HAP-1 (cell line): ENCODE results near the gene TNS3.
"Not testable (repeated sequence)": the region's sequence is repeated elsewhere in the genome, so short reads cannot be mapped to it uniquely, and the experiment has no call there.

Experiments
- DNase-seq, 2 experiments: peaks; one replicate each; pipeline ENCODE4 v3.0.0-alpha.2; 2016 to 2020; ENCODE audit warnings: low spot score in 2 of 2
- H3K27me3 ChIP-seq: fragments of 250-450 bp; sonication (Bioruptor Pico); 2 replicates; pipeline ENCODE4 v1.5.1; 2020; ENCODE audit warnings: low read depth, mild to moderate bottlenecking, moderate library complexity
- H3K36me3 ChIP-seq: fragments of 250-450 bp; sonication (Bioruptor Pico); replicated peaks from 2 replicates; pipeline ENCODE4 v1.5.1; 2020; ENCODE audit warnings: mild to moderate bottlenecking
- H3K4me1 ChIP-seq: fragments of 250-450 bp; sonication (Bioruptor Pico); 2 replicates; pipeline ENCODE4 v1.5.1; 2020; ENCODE audit warnings: mild to moderate bottlenecking
- H3K4me3 ChIP-seq: fragments of 250-450 bp; sonication (Bioruptor Pico); 2 replicates; pipeline ENCODE4 v1.5.1; 2020; ENCODE audit warnings: mild to moderate bottlenecking, moderate library complexity
- H3K9me3 ChIP-seq: fragments of 250-450 bp; sonication (Bioruptor Pico); 2 replicates; pipeline ENCODE4 v1.5.1; 2020; ENCODE audit warnings: mild to moderate bottlenecking, moderate library complexity
- in situ Hi-C: fragments of 300-500 bp; cut with MboI; formaldehyde crosslinking; loops from 3 replicates; pipeline ENCODE4 v1.14.3; 2020; ENCODE audit warnings: low sequenced_read_pairs, inconsistent platforms, mixed read lengths

Gene TNS3

DNA sequence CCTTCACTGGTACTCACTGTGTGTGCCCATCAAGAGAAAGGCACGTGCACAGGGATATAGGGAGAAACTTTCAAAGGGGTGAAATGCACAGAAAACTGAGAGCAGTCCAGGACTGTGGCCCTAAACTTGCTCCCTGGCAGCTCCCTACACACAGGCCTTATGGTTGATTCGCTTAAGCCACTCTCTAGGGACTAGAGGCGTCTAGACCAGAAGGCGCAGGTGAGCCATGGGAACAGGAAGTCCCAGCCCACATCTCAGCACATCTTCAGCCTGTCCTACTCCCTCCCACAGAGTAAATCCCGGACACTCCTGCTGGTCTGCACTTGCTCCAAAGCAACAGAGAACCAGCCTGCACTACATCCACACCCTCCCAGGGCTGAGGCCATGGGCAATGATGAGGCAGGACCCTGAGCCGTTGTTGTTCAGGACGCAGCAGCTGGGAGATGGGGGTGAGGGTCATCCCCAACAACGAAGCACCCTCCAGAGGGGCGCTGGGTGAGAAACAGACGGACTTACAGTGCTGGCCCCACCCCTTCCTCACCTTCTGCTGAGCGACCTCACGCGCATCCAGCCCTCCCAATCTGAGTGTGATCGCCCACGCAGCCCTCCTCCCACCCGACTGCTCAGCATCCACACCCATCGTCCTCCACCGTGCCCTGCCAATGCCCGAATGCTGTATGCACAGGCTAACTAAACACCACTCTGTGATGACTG lies 109.3 kb downstream of the TNS3 start:
- Histone ChIP-seq H3K9me3 (no peaks in the 10 kb centered on the region), H3K27me3 (no peaks in the 10 kb centered on the region), H3K36me3 (peaks cover 5% of the 10 kb centered on the region; the same call in 1 of the 2 replicates), H3K4me1 (peaks cover 15% of the 10 kb centered on the region), H3K4me3 (no peak overlapping the region)
- DNase-seq = no peak
- in situ Hi-C loops = loop anchor here (10.0 kb wide), 1 partner anchor 342 kb away; no protein-coding TSS in a partner anchor

- Histone ChIP-seq H3K4me1 (peaks cover 15% of the 10 kb centered on the region), H3K4me3 (no peak overlapping the region), H3K9me3 (no peaks in the 10 kb centered on the region), H3K27me3 (no peaks in the 10 kb centered on the region), H3K36me3 (peaks cover 5% of the 10 kb centered on the region; the same call in 1 of the 2 replicates)
- in situ Hi-C loops = loop anchor here (10.0 kb wide), 1 partner anchor 343 kb away; no protein-coding TSS in a partner anchor
- DNase-seq = no peak
Measured at GRCh38 chr7:47471831-47472230, 110.1 kb downstream of the TNS3 start.

DNA sequence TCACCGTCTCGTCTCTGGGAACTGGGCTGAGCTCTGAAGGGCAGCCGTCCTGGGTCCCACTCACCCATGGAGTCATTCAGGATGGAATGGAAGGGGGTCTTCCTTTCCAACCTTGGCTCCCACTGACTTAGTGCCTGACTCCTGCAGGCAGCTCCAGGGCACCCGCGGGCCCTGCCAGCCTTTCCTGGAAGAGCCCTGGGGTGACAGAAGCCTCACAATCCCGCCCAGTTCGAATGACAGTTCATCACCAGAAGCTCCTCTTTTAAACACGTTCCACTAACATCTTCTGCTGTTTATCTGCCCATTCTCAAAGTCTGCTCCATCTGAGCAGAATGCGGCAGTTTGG lies 110.6 kb downstream of the TNS3 start:
- DNase-seq = no peak
- in situ Hi-C loops = loop anchor here (10.0 kb wide), 1 partner anchor 343 kb away; no protein-coding TSS in a partner anchor
- no peaks in the 10 kb centered on the region for H3K9me3 ChIP-seq
- H3K36me3 ChIP-seq = peaks cover 5% of the 10 kb centered on the region; the same call in 1 of the 2 replicates
- H3K4me1 ChIP-seq = peaks cover 15% of the 10 kb centered on the region
- H3K27me3 ChIP-seq = no peaks in the 10 kb centered on the region
- no peak overlapping the region for H3K4me3 ChIP-seq

DNA sequence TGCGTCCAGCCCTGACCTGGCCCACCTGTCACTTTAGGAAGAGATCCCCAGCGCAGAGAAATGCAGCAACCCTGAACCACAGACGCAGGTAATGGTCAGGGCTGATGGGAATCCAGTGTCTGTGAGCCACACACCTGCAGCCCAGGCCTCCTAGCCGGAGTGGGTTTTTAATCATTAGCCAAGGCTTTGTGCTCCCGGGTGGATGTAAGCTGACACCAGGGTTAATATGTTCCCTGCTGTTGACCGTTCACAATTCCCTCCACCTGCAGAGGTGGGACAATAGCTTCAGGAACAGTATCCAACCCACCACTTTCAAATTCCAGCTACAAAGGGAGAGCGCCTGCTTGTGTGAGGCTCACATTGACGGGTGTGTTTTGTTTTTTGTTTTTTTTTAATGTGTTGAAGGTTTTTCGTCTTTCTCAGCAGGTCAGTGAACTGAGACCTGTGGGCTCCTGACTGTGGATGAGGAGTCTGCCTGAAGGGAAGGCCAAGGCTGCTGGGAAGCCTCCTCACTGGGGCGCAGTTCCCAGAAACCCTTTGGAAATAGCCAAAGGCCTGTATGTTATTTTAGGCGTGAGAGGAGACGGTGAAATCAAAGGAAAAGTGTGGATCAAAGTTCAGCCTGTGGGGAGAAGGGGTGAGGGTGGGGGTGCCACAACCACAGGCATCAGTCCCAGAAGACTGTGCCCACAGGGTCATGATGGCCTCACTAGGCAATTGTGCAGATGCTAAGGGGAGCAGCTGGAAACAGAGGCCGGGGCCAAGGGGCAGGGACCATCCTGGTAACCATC lies 111.1 kb downstream of the TNS3 start:
- no peak overlapping the region for H3K4me3 ChIP-seq
- DNase-seq = no peak
- in situ Hi-C loops = loop anchor here (10.0 kb wide), 1 partner anchor 344 kb away; no protein-coding TSS in a partner anchor
- H3K27me3 ChIP-seq = no peaks in the 10 kb centered on the region
- H3K4me1 ChIP-seq = peaks cover 13% of the 10 kb centered on the region
- peaks cover 4% of the 10 kb centered on the region; the same call in 1 of the 2 replicates for H3K36me3 ChIP-seq
- H3K9me3 ChIP-seq = no peaks in the 10 kb centered on the region

DNA sequence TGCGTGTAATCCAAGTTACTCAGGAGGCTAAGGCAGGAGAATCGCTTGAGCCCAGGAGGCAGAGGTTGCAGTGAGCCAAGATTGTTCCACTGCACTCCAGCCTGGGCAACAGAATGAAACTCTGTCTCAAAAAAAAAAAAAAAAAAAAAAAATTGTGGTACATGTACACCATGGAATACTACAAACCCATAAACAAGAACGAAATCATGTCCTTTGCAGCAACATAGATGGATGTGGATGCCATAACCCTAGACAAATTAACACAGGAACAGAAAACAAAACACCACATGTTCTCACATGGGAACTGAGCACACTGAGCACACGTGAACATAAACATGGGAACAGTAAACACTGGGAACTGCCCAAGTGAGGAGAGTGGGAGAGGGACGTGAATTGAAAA lies 112.1 kb downstream of the TNS3 start:
- not testable (repeated sequence) for H3K9me3 ChIP-seq, H3K4me3 ChIP-seq, H3K4me1 ChIP-seq, H3K36me3 ChIP-seq, DNase-seq, H3K27me3 ChIP-seq
- in situ Hi-C loops = loop anchor here (10.0 kb wide), 1 partner anchor 345 kb away; no protein-coding TSS in a partner anchor

- H3K4me1 ChIP-seq = peaks cover 4% of the 10 kb centered on the region
- no peaks in the 10 kb centered on the region for H3K36me3 ChIP-seq
- H3K4me3 ChIP-seq = no peak overlapping the region
Measured at GRCh38 chr7:47466832-47467231, 115.1 kb downstream of the TNS3 start.

DNA sequence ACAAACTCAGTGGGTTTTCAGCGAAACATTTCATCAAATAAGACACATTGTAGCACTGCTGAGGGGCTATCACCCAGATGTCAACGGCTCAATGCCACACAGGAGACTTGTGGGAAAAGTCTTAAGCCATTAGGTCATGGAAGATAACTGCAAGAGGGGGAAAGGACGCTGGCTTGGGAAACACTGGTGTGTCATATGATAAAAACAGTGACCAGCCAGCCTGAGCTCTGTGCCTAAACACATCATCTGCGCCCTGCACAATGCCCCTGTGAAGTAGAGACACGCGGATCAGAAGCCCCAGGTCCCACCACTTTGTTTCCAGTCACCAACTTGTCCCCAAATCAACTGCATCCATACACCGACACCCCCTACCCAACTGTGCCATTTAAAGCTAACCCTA lies 116.7 kb downstream of the TNS3 start:
- Histone ChIP-seq H3K27me3 (no peaks in the 10 kb centered on the region), H3K36me3 (no peaks in the 10 kb centered on the region), H3K9me3 (no peaks in the 10 kb centered on the region), H3K4me3 (no peak overlapping the region), H3K4me1 (peaks cover 4% of the 10 kb centered on the region)
- in situ Hi-C loops = no loop called here
- DNase-seq = no peak

More at GRCh38 chr7:47466832-47467231, 115.1 kb downstream of the TNS3 start:
- in situ Hi-C loops = no loop called here
- Histone ChIP-seq H3K27me3 (no peaks in the 10 kb centered on the region), H3K9me3 (no peaks in the 10 kb centered on the region)
- no peak for DNase-seq

GRCh38 chr7:47464266-47464665 lies 117.6 kb downstream of the TNS3 start:
- Histone ChIP-seq H3K36me3 (no peaks in the 10 kb centered on the region), H3K4me3 (no peak overlapping the region), H3K9me3 (no peaks in the 10 kb centered on the region), H3K27me3 (no peaks in the 10 kb centered on the region), H3K4me1 (peaks cover 2% of the 10 kb centered on the region)
- in situ Hi-C loops = no loop called here
- no peak for DNase-seq

DNA sequence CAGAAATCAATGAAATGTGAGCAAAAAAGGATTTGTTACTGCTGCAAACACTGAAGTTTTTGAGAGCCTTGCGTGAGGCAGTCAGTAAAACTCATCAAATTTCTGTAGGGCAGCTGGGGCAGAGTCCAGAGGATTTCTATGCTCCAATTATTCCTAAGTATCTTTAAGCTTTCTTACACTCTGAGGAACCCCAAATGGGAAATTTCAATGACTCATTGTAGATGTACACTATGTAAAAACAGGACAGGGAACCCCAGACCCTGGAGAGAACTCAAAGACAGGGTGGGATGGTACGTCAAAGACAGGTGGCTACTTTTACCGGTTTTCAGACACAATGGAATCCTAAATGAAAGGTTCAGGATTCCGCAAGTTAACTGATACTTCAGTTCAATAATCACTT lies 120.2 kb downstream of the TNS3 start:
- Histone ChIP-seq H3K4me1 (no peaks in the 10 kb centered on the region), H3K27me3 (no peaks in the 10 kb centered on the region), H3K4me3 (no peak overlapping the region), H3K36me3 (no peaks in the 10 kb centered on the region), H3K9me3 (no peaks in the 10 kb centered on the region)
- no peak for DNase-seq
- in situ Hi-C loops = no loop called here

DNA sequence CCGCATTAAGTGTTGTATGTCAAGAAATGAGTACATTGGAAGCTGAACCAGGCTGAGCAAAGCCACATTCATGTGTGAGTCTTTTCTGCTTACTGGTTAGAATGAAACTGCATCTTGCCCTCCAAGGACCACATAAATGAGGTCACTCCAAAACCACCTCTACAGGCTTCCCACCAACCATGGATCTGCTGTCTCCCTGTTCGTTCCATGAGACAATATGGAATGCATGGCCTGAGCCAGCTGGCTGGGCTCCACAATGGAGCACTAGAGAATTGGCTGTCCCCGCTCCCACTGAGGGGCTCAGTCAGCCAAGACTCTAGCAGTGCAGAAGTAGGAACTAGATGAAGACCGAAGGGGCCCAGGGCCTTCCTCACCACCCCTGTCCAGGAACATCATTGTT lies 120.8 kb downstream of the TNS3 start:
- Histone ChIP-seq H3K36me3 (no peaks in the 10 kb centered on the region), H3K4me3 (no peak overlapping the region), H3K27me3 (no peaks in the 10 kb centered on the region), H3K4me1 (no peaks in the 10 kb centered on the region), H3K9me3 (no peaks in the 10 kb centered on the region)
- in situ Hi-C loops = no loop called here
- no peak for DNase-seq

- Histone ChIP-seq H3K4me1 (no peaks in the 10 kb centered on the region), H3K9me3 (no peaks in the 10 kb centered on the region), H3K27me3 (no peaks in the 10 kb centered on the region), H3K4me3 (no peak overlapping the region), H3K36me3 (no peaks in the 10 kb centered on the region)
- no peak for DNase-seq
- in situ Hi-C loops = no loop called here
Measured at GRCh38 chr7:47460251-47460989, 121.5 kb downstream of the TNS3 start.

DNA sequence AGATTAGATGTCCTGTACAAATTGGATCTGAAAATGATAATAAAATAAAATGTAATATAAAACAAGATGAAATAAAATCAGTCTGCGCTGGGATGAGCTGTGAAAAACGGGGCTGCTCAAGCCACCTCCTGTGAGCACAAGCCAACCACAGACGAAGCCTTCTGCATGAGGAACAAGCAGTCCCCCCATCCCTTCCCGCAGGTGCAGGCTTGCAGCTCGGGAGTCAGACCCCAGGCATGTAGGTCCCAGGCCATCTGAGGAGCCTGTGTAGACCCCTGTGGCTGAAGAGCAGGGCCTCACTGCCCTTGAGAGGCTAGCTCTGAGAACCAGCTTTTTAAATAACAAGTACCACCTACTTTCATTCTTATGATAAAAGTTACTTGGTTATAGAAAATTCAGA lies 123.4 kb downstream of the TNS3 start:
- Histone ChIP-seq H3K36me3 (no peaks in the 10 kb centered on the region), H3K9me3 (no peaks in the 10 kb centered on the region), H3K4me1 (no peaks in the 10 kb centered on the region), H3K27me3 (no peaks in the 10 kb centered on the region), H3K4me3 (no peak overlapping the region)
- in situ Hi-C loops = no loop called here
- DNase-seq = no peak

DNA sequence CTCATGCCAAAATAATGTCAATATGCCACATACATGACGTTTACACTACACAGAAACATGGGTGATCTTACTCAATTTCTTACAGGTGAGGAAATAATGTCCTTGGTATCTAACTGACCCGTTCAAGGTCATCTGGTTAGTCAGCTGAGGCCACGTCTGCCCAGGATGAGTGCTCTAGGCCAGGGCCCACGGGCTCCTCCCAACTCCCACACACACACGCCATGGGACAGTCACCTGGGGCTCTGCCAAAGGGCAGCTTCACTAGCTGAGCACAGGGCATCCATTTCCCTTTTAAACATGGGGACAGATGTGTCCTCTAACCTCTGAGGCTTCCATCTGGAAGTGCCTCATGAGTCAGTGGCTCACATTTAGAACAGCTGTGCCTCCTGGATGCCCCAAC lies 123.9 kb downstream of the TNS3 start:
- no peak for DNase-seq
- no peaks in the 10 kb centered on the region for H3K36me3 ChIP-seq
- in situ Hi-C loops = no loop called here
- no peaks in the 10 kb centered on the region for H3K4me1 ChIP-seq
- H3K4me3 ChIP-seq = no peak overlapping the region
- no peaks in the 10 kb centered on the region for H3K9me3 ChIP-seq
- no peaks in the 10 kb centered on the region for H3K27me3 ChIP-seq
